Stimulated activated CD4-positive, alpha-beta T cell treated with anti-CD3 and anti-CD28 coated beads, Interleukin-4, amount 100 ng/mL, for 1 hour (primary cell): ENCODE results near the gene IL6R.
"Not testable (repeated sequence)": the region's sequence is repeated elsewhere in the genome, so short reads cannot be mapped to it uniquely, and the experiment has no call there.

Experiments
- DNase-seq: peaks from one replicate; pipeline ENCODE4 v3.0.0-alpha.2; 2020

IL6R gene

DNA sequence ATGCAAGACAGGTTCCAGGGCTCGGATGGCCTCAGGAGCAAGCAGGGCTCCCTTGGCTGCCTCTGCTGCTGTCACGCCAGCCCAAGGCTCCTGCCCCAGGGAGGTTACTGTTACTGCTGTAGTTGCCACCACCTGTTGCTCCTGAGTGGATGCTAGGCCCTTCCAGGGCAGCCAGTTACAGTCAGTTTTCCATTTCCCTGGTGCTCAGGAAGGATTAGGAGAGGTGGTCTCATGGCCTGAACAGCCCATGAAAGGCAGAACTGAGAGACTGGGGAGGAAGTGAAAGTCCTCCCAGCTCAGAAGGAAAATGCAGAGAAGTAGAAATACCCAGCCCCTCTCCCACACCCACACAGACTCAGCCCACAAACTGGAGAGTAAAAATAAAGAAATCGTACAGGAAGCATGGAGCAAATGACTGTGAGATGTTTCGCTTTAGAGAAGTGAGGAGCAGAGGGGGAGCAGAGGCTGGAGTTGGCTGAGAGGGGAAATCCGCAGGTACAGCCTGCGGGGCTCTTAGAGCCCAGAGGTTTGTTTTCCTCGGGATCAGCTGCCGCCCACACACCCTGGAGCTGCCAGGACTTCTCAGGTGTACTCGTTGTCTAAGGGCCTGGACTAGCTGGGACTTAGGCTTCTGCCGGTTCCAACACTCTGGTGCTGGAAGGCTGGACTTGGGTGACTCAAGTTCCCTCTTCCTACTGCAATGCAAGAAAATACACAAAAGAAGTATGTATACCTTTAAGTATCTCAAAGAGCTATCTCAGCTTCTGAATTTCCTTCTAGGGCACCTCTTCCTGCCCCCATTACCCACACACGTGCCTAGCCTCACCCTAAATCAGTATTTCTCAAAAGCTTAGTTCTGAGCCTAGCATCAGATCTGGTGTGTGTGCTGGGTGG, 2.3 kb downstream of the IL6R start:
- DNase-seq = peak; percentile 50

DNA sequence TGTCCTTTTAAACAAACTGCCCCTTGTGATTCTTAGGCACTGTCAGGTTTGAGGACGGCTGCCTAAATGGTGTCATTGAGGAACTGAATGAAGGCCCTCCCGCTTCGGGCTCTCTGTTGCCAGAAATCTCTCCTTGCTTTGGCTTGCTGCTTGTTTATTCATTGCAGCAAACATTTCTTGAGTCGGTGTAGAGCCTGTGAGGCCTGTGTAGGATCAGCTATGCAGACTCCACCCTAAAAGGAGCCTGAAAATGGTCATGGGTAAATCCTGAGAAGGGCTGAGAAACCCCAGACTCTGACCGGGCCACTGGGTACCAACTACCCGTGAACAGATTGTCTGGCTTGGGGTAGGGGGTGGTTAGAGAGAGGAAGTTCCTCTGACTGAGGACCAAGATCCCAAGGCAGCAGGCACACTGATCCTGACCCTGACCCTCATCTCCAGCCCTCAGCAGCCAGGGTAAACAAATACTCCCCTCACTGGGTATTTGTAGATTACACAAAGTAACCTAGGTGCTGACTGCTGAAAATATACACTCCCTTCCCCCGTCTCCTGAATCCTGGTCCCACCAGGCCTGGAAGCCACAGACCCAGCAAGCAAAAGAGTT, 3.1 kb downstream of the IL6R start:
- DNase-seq = no peak

DNA sequence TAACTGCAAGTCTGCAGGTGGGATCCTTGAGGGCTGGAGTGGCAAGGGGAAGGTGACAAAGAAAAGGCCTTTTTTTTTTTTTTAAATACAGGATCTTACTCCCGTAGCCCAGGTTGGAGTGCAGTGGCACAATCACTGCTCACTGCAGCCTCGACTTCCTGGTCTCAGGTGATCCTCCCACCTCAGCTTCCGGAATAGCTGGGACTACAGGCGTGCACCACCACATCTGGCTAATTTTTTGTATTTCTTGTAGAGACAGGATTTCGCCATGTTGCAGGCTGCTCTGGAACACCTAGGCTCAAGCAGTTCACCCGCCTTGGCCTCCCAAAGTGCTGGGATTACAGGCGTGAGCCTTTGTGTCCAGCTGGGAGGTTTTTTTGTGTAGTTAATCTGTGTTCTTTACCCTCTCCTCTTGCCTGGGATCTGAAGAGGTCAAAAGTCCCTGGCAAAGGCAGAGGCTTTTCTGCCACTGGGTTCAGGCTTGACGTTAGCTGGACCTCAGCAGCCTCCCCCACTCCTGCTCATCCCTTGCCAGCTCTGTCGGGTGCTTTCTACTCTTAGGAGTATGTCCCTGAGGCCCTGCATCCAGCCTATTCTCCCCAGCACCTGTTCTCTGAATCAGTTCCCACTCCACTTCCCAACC, 5.2 kb downstream of the IL6R start:
- DNase-seq = no peak

DNA sequence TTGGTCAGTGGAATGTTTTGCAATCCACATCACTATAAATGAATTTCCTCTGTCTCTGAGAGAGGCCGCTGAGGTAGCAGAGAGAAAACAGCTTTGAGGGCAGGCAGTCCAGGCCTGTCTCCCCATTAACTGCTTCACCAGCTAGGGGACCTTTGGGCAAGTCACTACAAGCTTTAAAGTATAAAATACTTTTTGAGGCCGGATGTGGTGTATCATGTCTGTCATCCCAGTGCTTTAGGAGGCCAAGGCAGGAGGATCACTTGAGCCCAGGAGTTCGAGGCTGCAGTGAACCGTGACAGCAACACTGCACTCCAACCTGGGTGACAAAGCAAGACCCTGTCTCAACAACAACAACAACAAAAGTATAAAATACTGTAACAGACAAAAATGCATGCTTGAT, 6.4 kb downstream of the IL6R start:
- no peak for DNase-seq

DNA sequence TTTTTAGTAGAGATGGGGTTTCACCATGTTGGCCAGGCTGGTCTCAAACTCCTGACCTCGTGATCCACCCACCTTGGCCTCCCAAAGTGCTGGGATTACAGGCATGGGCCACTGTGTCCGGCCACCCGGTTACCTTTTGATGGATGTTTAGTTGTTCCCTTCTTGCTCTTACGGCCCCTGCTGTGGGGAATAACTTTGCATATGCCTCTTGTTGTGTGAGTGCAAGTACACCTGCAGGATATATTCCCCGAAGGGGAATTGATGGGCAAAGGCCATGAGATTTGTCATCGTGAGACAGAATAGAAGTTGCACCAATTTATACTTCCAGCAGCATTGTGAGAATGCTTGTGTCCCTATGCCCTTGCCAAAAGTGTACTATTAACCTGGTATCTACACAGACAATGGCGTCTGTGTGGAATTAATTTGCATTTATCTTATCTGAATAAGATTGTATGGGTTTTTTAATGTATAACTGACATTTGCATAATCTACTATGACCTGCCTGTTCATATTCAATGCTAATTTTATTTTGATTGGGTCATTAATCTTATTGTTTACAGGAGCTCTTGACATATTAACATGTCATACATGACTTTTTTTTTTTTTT, 8.1 kb downstream of the IL6R start:
- no peak for DNase-seq

DNA sequence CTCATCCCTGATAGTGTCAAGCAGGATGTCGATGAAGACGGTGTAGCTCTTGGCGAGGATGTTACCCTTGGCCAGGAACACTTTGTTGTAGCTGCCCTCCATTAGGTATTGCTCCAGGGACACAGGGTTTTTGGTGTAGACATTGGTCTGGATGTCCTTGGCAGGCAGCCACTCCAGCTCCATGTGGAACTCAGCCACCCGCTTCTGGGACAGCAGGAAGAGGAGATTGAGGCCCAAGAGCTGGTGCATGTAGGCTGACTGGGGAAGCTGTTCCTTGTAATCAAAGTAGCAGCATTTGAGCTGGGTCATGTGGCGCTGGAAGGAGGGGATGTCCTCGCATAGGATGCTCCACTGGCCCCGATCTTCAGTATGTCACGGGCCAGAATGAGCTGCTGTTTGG, 9.5 kb downstream of the IL6R start:
- no peak for DNase-seq

DNA sequence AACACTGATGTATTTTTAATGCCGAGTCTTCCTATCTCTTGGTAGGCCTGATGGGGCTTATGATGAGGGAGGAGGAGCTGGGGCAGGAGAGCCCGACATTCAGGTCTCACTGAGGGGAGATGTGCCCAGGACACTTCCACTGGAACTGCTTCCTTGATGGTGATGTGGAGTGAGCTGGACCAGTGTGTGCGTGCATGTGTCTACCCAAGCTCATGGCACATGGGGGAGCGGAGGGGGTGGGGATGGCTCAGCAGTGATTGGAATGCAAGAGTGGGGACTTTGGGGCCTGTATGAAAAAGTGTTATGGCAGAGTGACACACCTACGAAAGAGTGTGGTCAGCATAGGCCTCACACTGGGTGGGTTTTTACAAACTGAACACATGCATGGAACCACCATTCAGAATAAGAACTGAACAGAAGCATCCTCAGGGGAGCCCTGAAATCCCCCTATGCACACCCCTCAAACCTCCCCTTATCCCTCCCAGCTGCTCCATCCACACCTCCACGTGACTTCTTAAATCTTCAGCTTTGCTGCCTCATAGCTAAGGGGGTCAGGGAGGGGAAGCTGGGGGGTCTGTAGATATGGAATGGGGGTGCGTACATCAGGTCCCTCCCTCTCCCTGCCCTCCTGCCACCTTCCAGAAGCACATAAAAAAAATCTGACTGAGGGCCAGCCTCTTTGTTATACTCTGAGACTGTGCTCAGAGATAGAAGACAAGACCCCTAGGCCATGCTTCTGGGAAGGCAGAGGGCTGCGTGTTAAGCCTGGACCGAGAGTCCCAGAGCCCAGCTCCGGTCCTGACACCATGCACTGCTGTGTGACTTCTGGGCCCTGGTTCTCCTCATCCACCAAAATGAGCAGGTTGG, 11.6 kb downstream of the IL6R start:
- no peak for DNase-seq

DNA sequence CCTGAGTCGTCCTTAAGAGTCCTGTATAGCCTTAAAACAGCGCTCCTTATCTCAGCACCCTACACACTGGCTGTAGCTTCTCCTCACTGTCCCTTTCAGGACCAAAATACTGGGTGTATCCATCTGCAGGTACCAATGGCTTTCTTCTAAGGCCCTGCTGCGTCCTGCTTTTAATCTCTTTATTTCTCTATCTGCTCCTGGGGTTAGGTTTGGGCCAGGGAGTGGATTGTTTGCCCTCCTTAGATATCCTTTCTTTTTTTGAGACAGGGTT, 12.1 kb downstream of the IL6R start:
- no peak for DNase-seq

DNA sequence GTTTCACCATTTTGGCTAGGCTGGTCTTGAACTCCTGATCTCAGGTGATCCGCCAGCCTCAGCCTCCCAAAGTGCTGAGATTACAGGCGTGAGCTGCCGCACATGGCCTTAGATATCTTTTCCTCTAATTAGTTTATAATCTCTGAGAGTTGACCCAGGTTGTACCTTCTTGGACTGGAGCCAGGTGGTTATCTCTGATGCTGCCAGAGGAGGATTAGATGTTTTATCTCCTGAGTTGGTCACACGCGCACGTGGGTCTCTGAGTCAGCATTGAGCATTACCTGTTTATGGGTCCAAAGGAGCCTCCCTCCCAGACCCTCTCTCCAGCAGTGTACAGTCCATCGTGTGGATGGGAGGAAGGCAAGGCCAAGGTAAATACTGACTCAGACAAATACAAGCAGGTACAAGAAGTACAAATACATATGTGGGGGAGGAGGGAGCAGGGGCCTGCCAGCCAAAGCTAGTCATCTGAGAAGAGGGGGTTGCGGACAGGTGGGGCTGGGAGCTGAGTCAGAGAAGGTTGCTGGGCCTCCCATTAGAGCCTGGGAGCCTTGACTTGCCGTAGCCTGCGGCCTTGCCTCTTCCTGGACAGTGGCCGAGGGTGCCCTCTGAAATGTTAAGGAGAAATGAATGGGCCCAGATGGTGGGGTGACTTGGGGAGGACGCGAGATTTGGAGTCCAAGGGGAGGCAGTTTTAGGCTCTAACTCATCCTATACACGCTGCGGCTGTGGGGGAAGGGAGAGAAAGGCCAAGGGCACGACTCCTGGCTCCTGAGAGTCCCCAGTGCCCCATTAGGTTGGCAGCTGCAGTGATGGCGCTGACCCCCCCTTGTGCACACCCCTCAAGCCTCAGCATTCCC, 13.1 kb downstream of the IL6R start:
- DNase-seq = peak; percentile 47

DNA sequence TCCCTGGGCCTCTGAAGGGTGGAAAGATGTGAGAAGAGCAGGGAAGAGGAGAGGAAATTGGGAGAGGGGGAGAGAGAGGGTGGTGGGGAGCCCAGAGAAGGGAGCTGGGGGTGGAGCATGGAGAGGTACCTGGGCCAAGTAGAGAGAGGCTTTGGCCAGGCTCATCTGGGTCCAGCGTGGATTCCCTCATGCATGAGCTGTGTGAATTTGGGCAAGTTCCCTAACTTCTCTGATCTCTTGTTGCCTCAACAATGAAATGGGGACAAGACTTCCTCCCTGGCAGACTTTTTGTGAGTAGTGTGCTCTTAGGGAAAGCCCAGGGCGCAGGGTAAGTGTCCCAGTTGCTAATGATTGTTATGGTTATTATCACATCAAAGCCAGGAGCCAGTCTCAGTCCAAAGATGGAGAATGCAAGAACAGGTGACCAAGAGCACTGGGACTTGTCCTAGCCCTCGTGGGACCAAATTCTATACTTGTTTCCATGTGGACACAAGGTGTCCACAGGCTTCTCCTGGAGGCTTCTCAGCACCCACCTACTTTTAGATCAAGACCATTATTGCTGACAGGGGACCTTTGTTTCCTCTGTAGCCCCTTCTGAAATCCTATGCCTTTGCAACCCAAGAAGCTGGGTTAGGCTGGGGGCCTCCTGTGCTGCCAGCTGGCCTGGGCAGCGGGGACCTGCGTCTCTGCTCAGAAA, 13.9 kb downstream of the IL6R start:
- DNase-seq = no peak

DNA sequence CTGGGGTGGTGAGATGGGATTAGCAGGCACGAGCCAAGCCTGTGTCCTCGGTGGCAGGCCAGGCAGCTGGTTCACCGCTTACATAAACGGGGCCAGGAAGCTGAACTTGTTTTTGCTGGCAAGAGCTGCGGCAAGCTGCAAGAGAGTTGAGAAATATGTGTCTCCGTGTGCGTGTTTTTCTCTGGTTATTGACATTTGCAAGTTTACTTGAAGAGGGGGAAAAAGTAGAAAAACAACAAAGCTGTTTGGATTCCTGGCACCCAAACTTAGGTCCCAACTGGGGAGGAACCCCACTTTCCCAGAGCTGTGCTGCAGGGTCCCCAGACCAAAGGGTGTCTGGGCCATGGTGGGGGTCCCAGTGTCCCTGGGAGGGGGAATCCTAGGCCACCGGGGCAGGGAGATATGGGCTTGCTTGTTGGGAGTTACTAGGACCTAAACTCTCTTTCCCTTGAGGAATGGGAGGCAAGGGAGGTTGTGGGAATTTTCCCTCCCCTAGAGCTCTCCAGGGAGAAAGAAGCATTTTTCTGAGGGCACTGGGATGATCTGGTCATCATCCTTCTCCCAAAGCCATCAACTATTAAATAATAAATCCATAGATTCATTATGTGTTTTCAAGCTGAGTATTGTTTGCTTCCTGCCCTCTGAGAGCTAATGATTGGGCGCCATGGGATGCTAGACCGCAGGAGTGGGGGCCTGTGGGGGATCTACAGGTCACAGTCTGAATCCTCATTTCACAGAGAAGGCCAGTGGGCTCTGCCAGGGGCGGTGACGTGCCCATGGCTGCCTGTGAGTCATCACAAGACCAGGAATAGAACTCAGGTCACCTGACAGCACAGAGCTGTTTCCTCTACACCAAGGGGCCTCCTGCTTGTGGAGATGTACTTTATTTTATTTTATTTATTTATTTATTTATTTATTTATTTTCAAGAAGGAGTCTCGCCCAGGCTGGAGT, 14.8 kb downstream of the IL6R start:
- DNase-seq = peak; percentile 57

DNA sequence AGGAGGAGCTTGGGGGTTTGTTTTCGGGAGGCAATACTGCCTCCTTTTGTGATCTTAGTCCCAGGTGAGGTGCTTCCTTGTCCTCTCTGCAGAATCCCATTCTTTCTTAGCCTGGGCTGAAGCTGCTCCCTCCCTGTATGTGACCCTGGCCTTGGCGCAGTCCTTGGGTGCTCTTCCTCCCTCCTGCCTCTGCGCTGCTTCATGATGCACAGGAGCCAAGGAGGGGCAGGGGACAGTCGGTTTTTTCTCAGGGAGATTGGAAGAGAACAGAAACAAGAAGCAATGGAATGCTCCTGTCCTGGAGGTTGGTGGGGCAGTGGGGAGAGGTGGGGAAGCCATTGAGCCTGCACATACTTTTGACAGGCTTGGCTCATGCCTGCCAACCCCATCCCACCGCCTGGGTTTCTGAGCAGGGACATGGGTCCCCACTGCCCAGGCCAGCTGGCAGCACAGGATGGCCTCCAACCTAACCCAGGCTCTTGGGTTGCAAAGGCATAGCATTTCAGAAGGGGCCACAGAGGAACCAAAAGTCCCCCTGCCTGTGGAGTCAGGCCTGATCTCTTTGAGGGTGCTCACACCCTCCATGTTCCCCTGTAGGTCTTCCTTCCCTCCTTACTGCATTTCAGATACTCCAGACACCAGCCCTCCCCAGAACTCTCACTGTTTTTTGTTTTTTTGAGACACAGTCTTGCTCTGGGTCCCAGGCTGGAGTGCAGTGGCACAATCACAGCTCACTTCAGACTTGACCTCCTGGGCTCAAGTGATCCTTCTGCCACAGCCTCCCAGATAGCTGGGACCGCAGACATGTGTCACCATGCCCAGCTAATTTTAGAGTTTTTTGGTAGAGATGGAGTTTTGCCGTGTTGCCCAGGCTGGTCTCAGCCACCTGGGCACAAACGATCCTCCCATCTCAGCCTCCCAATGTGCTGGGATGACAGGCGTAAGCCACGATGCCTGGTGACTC, 16.1 kb downstream of the IL6R start:
- no peak for DNase-seq

DNA sequence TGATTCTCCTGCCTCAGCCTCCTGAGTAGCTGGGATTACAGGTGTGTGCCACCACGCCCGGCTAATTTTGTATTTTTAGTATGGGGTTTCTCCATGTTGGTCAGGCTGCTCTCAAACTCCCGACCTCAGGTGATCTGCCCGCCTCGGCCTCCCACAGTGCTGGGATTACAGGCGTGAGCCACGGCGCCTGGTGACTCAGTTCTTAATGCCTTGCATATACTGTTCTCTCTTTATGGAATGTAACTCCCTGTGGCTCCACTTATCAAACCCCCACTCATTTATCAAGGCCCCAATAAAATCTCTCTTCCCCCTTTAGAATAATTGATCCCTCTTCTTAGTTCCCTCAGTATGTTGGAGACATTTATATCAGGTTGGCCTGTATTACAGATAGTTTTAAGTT, 16.9 kb downstream of the IL6R start:
- DNase-seq = not testable (repeated sequence)

DNA sequence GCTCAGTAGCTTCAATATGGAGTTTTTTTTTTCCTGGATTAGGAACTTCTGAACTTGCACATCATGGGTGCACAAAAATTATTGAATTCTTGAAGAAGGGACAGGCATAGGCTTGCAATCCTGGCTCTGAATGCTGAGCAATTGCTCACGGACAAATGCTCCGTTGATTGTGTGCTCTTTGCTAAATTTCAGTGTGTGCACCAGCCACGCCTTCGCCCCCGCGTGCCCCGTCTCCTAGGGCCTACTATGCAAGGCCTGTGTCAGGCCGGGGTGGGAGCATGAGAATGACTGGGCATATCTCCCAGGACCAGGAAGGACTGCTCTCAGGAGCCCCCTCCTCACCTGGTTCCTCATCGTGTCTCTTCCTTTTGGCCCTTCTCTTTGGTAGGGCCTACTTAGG, 17.4 kb downstream of the IL6R start:
- no peak for DNase-seq

DNA sequence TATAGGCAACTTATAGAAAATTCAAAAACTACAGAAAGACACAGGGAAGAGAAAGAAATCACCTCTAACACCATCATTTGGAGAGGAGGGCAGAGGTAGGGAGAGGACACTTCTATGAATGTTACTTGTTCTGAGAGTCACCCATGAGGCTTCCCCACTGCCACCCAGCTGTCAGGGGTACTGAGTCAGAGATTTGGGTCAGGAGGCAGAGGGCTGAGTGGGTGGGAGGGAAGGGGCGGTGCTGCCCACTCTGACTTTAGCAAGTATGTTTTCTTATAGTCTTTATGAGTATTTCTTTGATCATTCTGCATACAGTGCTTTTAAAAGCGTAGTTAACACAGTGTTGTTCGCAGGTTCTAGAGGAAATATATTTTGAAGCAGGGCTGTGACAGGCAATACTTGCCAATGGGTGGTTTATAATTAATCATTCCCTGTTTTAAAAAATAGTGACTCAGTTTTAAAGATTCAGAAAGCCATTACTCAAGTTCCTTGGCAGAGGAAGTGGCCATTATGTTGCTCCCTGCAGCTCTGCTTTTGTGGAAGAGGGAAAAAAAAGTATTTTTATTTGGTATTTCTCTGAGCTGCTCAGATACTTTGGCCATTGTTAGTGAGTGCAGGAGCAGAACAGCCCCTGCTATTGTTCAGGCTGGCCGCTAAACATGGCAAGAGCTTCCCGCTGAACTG, 18.3 kb downstream of the IL6R start:
- peak; percentile 55 for DNase-seq

DNA sequence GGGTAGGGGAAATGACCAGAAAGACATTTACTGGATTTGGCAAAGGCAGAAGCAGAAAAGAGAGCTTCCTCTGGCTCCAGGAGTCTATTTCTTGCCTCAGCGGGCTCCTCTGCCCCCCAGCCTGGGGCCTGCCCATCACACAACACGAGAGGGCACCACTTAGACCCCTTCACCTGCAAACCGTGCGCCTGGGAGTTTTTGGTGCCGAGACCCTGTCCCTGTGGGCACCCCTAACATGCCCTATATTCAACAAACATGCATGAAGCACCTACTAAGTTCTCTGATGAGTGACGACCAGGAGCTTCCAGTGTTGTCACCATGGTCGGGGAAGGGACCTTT, 18.8 kb downstream of the IL6R start:
- DNase-seq = no peak

DNA sequence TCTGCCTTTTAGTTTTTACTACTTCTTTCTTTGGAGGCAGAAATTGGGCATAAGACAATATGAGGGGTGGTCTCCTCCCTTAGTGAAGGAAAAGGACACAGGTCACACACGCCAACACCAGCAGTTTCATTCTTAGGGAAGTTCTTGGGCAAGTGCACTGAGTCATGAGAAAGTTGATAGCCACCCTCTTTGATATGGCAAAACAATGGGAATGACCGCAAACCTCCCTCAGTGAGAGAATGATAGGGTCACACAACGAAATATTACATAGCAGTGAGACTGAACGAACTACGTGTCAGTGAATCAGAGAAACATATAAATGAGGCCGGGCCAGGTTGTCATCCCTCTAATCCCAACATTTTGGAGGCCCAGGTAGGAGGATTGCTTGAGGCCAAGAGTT, 20.0 kb downstream of the IL6R start:
- DNase-seq = no peak
